ENCODE measurements around the gene PTPRT. TPM values are rescaled to one million over a fixed set of nuclear protein-coding genes. Genes with fewer than 3 reads are reported as not detected.

The PTPRT gene
- total RNA-seq, 1 donor from 2014 or later = not detected

GRCh38 chr20:42364446-42364845 is 825.3 kb downstream of the PTPRT start:
- TF ChIP-seq, protein P1, sequence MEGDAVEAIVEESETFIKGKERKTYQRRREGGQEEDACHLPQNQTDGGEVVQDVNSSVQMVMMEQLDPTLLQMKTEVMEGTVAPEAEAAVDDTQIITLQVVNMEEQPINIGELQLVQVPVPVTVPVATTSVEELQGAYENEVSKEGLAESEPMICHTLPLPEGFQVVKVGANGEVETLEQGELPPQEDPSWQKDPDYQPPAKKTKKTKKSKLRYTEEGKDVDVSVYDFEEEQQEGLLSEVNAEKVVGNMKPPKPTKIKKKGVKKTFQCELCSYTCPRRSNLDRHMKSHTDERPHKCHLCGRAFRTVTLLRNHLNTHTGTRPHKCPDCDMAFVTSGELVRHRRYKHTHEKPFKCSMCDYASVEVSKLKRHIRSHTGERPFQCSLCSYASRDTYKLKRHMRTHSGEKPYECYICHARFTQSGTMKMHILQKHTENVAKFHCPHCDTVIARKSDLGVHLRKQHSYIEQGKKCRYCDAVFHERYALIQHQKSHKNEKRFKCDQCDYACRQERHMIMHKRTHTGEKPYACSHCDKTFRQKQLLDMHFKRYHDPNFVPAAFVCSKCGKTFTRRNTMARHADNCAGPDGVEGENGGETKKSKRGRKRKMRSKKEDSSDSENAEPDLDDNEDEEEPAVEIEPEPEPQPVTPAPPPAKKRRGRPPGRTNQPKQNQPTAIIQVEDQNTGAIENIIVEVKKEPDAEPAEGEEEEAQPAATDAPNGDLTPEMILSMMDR (IDR thresholded peaks at IDR 0.05) = no peak
- Mint-ChIP-seq H3K27ac (ENCODE audit: unreplicated experiment) (no peak overlapping the region), H3K27me3 (ENCODE audit: unreplicated experiment) (no peaks in the 10 kb centered on the region), H3K9me3 (ENCODE audit: unreplicated experiment) (peaks cover 28% of the 10 kb centered on the region), H3K4me1 (ENCODE audit: unreplicated experiment) (no peaks in the 10 kb centered on the region), H3K36me3 (ENCODE audit: unreplicated experiment) (no peaks in the 10 kb centered on the region), H3K4me3 (ENCODE audit: unreplicated experiment) (no peak overlapping the region)
- no peak for DNase-seq (ENCODE audit: extremely low spot score, unreplicated experiment)

- Mint-ChIP-seq H3K27me3 (ENCODE audit: unreplicated experiment) (no peaks in the 10 kb centered on the region), H3K27ac (ENCODE audit: unreplicated experiment) (no peak overlapping the region), H3K36me3 (ENCODE audit: unreplicated experiment) (no peaks in the 10 kb centered on the region), H3K4me1 (ENCODE audit: unreplicated experiment) (no peaks in the 10 kb centered on the region), H3K4me3 (ENCODE audit: unreplicated experiment) (no peak overlapping the region), H3K9me3 (ENCODE audit: unreplicated experiment) (peaks cover 31% of the 10 kb centered on the region)
- no peak for DNase-seq (ENCODE audit: extremely low spot score, unreplicated experiment)
- TF ChIP-seq, protein P1 (IDR thresholded peaks at IDR 0.05) = no peak
These were observed 828.2 kb downstream of the PTPRT start for GRCh38 chr20:42361402-42361970.

GRCh38 chr20:42360621-42361020 is 829.1 kb downstream of the PTPRT start:
- Mint-ChIP-seq H3K9me3 (ENCODE audit: unreplicated experiment) (peaks cover 32% of the 10 kb centered on the region), H3K27me3 (ENCODE audit: unreplicated experiment) (no peaks in the 10 kb centered on the region), H3K27ac (ENCODE audit: unreplicated experiment) (no peak overlapping the region), H3K36me3 (ENCODE audit: unreplicated experiment) (no peaks in the 10 kb centered on the region), H3K4me1 (ENCODE audit: unreplicated experiment) (no peaks in the 10 kb centered on the region), H3K4me3 (ENCODE audit: unreplicated experiment) (no peak overlapping the region)
- TF ChIP-seq, protein P1 (IDR thresholded peaks at IDR 0.05) = no peak
- no peak for DNase-seq (ENCODE audit: extremely low spot score, unreplicated experiment)

DNA sequence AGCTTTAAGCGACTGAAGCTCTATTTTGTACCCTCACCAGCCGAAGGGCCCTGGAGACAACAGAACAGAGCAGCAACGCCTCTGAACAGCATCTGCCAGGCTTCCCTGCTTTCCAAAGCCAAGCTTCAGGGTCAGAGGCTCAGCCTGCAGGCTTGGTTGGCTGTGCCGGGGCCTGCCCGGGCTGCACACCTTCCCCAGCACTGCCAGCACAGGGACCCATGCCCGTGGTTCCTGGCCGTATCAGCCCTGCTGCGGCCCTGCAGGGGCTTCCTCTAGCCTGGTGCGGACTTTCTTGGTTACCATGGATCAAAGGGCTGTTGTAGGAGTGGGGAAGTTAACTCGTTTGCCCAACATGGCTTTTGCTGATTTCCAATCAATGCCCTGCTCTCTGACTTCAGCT is 830.1 kb downstream of the PTPRT start:
- H3K36me3 Mint-ChIP-seq (ENCODE audit: unreplicated experiment) = no peaks in the 10 kb centered on the region
- no peak overlapping the region for H3K27ac Mint-ChIP-seq (ENCODE audit: unreplicated experiment)
- TF ChIP-seq, protein P1 (IDR thresholded peaks at IDR 0.05) = no peak
- DNase-seq (ENCODE audit: extremely low spot score, unreplicated experiment) = no peak
- H3K27me3 Mint-ChIP-seq (ENCODE audit: unreplicated experiment) = no peaks in the 10 kb centered on the region
- peaks cover 29% of the 10 kb centered on the region for H3K9me3 Mint-ChIP-seq (ENCODE audit: unreplicated experiment)
- H3K4me3 Mint-ChIP-seq (ENCODE audit: unreplicated experiment) = no peak overlapping the region
- H3K4me1 Mint-ChIP-seq (ENCODE audit: unreplicated experiment) = no peaks in the 10 kb centered on the region

DNA sequence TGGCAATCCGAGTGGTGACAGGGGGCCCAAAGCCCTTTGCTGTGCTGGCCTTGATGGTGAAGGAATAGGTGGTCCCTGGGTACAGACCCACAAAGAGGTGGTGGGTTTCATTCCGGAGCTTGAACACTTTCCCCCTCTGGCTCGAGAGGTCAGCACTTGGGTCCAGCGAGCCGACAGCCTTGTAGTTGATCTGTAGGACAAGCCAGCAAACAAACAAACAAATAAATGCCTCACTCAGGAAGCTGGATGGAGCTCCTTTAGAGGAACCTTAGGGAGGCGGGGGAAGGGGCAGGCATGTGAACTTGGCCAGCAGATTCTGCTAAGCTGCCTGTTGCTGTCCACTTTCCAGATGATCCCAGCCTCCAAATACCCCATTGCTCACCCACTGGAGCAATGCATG is 837.6 kb downstream of the PTPRT start:
- H3K4me1 Mint-ChIP-seq (ENCODE audit: unreplicated experiment) = no peaks in the 10 kb centered on the region
- DNase-seq (ENCODE audit: extremely low spot score, unreplicated experiment) = peak; percentile 66
- TF ChIP-seq, protein P1 (IDR thresholded peaks at IDR 0.05) = no peak
- H3K27me3 Mint-ChIP-seq (ENCODE audit: unreplicated experiment) = no peaks in the 10 kb centered on the region
- peaks cover 43% of the 10 kb centered on the region for H3K9me3 Mint-ChIP-seq (ENCODE audit: unreplicated experiment)
- no peak overlapping the region for H3K4me3 Mint-ChIP-seq (ENCODE audit: unreplicated experiment)
- H3K36me3 Mint-ChIP-seq (ENCODE audit: unreplicated experiment) = no peaks in the 10 kb centered on the region
- H3K27ac Mint-ChIP-seq (ENCODE audit: unreplicated experiment) = no peak overlapping the region
